ENCODE measurements around the gene CSNK1A1. TPM values are rescaled to one million over a fixed set of nuclear protein-coding genes. Genes with fewer than 3 reads are reported as not detected.

CSNK1A1 gene
- total and polyA plus RNA-seq, 2 of the 4 experiments (the other 2 are of a cell fraction), result 140 to 419 TPM

DNA sequence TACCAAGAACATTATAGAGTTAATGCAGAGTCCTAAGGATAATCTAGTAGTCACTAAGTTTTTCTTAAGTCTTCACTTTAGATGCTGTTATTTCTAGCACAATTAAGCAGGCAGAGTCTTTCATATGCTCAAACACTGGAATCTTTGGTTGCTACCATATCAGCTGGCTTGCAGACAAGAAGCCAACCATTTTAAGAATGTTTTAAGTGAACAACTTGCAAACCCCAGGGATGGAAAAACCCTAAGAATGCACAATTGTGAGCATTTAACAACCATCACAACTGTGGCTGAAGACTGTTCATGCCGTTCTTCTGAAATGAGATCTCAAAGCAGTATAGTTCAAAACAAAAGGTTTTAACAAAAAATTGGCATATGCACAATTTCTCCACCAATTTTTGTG is 55.1 kb downstream of the CSNK1A1 start:
- Histone ChIP-seq H3K79me1 (ENCODE audit: low read depth in 1 of 2, low read length in 2 of 2) (peaks cover 13 to 53% of the 10 kb centered on the region in 2 experiments; a peak in 3 of 4 replicates), H3K27ac (ENCODE audit: insufficient read depth, low read length) (peak overlapping the region; percentile 1; the same call in 1 of the 2 replicates), H3K4ac (ENCODE audit: low read depth, low read length) (peak overlapping the region; percentile 50; the same call in 1 of the 2 replicates), H3K14ac (replicated peaks; ENCODE audit: low read depth, low read length) (peak overlapping the region; percentile 55), H3K9ac (ENCODE audit: low read depth, low read length) (no peak overlapping the region), H3K9me3 (ENCODE audit: control insufficient read depth, insufficient read depth, low read length) (no peaks in the 10 kb centered on the region), H3K18ac (ENCODE audit: low read depth, low read length) (peak overlapping the region; percentile 82; the same call in 1 of the 2 replicates), H2AK5ac (ENCODE audit: low read depth, low read length) (no peak overlapping the region; the same call in 1 of the 2 replicates), H4K91ac (ENCODE audit: insufficient read depth, low read depth, low read length) (no peak overlapping the region), H3K4me1 (ENCODE audit: control insufficient read depth, insufficient read depth, low read length) (peaks cover 9% of the 10 kb centered on the region), H4K8ac (ENCODE audit: low read depth in 2 of 2, low read length in 2 of 2) (peak overlapping the region; percentile 0 to 66; a peak in 2 of 4 replicates), H3K4me3 (ENCODE audit: insufficient read depth, low read depth, low read length) (no peak overlapping the region), H4K5ac (ENCODE audit: low read depth, low read length) (peak overlapping the region; percentile 0; the same call in 1 of the 2 replicates), H3K56ac (ENCODE audit: extremely low read depth, insufficient read depth, low read length) (peak overlapping the region; percentile 20; the same call in 1 of the 2 replicates), H3K36me3 (ENCODE audit: control insufficient read depth, insufficient read depth, low read length) (peaks cover 25% of the 10 kb centered on the region), H3K23ac (ENCODE audit: low read depth, low read length) (peak overlapping the region; percentile 82), H2BK5ac (ENCODE audit: low read depth, low read length, poor library complexity, severe bottlenecking) (peak overlapping the region; percentile 93), H3K9me1 (ENCODE audit: insufficient read depth, low read length) (peaks cover 2% of the 10 kb centered on the region), H2BK15ac (ENCODE audit: low read depth, low read length) (no peak overlapping the region), H2AK9ac (replicated peaks; ENCODE audit: low read depth, low read length, poor library complexity) (no peak overlapping the region), H2BK120ac (ENCODE audit: low read depth, low read length) (peak overlapping the region; percentile 46), H2BK20ac (ENCODE audit: low read depth, low read length) (peak overlapping the region; percentile 75; the same call in 1 of the 2 replicates), H2AFZ (replicated peaks; ENCODE audit: low read length, poor library complexity) (no peak overlapping the region), H3K4me2 (ENCODE audit: low read depth, low read length) (no peak overlapping the region), H4K20me1 (ENCODE audit: insufficient read depth, low read length) (peaks cover 2% of the 10 kb centered on the region; the same call in 1 of the 2 replicates), H3K27me3 (ENCODE audit: control insufficient read depth, insufficient read depth, low read length) (no peaks in the 10 kb centered on the region)
- ChIA-PET CTCF (interaction anchor here (1.0 to 1.6 kb wide), 2 partner anchors 10 to 55 kb away, joined by 3 to 4 read pairs; partner anchors contain the start of gene CSNK1A1), POLR2A (ENCODE audit: unreplicated experiment) (no interaction called here)
- dilution Hi-C loops (cut with HindIII; ENCODE audit: low sequenced_read_pairs, unreplicated experiment), result no loop called here
- DNase-seq (no peak), ATAC-seq (ENCODE audit: low read depth) (no peak; the same call in 1 of the 2 replicates)
- WGBS, 2 experiments (ENCODE audit: extremely low coverage in 2 of 2, insufficient read length in 1 of 2), result 67% methylated on average over 1 of the region's 1 CpG; no CpG with 5 or more reads in 1 of the 2 experiments
- in situ Hi-C loops (cut with MboI; ENCODE audit: low sequenced_read_pairs), result no loop called here
- intact Hi-C loops (cut with micrococcal nuclease), result loop anchor here (2.0 kb wide), 2 partner anchors 47 to 55 kb away; partner anchors contain the start of gene CSNK1A1
- BruUV-seq (replicated peaks), result TSS peak; percentile 59
- no peak for TF ChIP-seq CTCF (conservative IDR thresholded peaks at IDR 0.05; ENCODE audit: low read depth, low read length)
- no peak for TF ChIP-seq POLR2A (IDR thresholded peaks at IDR 0.05; ENCODE audit: low read depth, low read length)
- no peak for TF ChIP-seq BHLHE40 (IDR thresholded peaks at IDR 0.05; ENCODE audit: low read depth, low read length)
- TF ChIP-seq FOS (IDR thresholded peaks at IDR 0.05; ENCODE audit: low read depth, low read length), result no peak
- no peak for TF ChIP-seq CEBPB (IDR thresholded peaks at IDR 0.05; ENCODE audit: low read depth, low read length)
- no peak for TF ChIP-seq RAD21 (IDR thresholded peaks at IDR 0.05; ENCODE audit: low read length)
- TF ChIP-seq SMC3 (IDR thresholded peaks at IDR 0.05; ENCODE audit: low read depth, low read length), result no peak
- TF ChIP-seq, protein P1, sequence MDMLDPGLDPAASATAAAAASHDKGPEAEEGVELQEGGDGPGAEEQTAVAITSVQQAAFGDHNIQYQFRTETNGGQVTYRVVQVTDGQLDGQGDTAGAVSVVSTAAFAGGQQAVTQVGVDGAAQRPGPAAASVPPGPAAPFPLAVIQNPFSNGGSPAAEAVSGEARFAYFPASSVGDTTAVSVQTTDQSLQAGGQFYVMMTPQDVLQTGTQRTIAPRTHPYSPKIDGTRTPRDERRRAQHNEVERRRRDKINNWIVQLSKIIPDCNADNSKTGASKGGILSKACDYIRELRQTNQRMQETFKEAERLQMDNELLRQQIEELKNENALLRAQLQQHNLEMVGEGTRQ (IDR thresholded peaks at IDR 0.05; ENCODE audit: low read depth, low read length), result no peak
- TF ChIP-seq NFE2L2 (IDR thresholded peaks at IDR 0.05; ENCODE audit: low read depth, low read length), result no peak
- no peak for TF ChIP-seq RCOR1 (IDR thresholded peaks at IDR 0.05; ENCODE audit: insufficient replicate concordance, low read length)
- TF ChIP-seq, protein P2, sequence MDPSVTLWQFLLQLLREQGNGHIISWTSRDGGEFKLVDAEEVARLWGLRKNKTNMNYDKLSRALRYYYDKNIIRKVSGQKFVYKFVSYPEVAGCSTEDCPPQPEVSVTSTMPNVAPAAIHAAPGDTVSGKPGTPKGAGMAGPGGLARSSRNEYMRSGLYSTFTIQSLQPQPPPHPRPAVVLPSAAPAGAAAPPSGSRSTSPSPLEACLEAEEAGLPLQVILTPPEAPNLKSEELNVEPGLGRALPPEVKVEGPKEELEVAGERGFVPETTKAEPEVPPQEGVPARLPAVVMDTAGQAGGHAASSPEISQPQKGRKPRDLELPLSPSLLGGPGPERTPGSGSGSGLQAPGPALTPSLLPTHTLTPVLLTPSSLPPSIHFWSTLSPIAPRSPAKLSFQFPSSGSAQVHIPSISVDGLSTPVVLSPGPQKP (IDR thresholded peaks at IDR 0.05; ENCODE audit: borderline replicate concordance, low read depth, low read length), result no peak
